Hippocampal formation (tissue), 2 donors: ENCODE results near the gene CYBA.

Experiments
- DNase-seq, 2 donors: peaks; one replicate each; lab custom pipeline; 2025; lab: John Stamatoyannopoulos, UW

Gene CYBA

GRCh38 chr16:88662843-88663606, 12.2 kb upstream of the CYBA start, which contains the start of gene MVD:
TSS of gene MVD (minus strand) at chr16:88663091. CDS start at chr16:88663080, 11 bp downstream.
- peak; percentile 94 to 98 for DNase-seq

GRCh38 chr16:88662222-88662842, 11.5 kb upstream of the CYBA start:
- DNase-seq: no peak

GRCh38 chr16:88661468-88661867, 10.6 kb upstream of the CYBA start:
- DNase-seq: no peak

DNA sequence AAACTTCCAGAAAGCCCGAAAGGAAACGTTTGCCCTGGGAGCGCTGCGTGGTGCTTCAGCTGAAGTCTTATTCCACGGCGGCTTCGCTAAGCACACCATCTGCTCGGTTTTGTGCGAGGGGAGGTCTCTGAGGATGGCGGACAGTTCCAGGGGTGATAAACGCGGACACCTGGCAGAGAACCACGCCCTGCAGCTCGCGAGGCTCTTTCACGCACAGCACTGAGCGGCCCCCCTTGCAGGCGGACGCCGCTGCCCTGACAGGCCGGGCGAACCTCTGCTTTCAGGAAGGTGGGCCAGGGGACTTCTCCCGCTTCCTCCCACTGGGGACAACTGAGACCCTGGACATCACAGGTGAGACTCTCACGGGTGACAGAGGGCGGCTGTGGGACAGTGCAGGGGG, 8.3 kb upstream of the CYBA start:
- no peak for DNase-seq

- no peak for DNase-seq
Measured at GRCh38 chr16:88658714-88659113, 7.9 kb upstream of the CYBA start.

GRCh38 chr16:88657371-88657770, 6.5 kb upstream of the CYBA start:
- DNase-seq: no peak

DNA sequence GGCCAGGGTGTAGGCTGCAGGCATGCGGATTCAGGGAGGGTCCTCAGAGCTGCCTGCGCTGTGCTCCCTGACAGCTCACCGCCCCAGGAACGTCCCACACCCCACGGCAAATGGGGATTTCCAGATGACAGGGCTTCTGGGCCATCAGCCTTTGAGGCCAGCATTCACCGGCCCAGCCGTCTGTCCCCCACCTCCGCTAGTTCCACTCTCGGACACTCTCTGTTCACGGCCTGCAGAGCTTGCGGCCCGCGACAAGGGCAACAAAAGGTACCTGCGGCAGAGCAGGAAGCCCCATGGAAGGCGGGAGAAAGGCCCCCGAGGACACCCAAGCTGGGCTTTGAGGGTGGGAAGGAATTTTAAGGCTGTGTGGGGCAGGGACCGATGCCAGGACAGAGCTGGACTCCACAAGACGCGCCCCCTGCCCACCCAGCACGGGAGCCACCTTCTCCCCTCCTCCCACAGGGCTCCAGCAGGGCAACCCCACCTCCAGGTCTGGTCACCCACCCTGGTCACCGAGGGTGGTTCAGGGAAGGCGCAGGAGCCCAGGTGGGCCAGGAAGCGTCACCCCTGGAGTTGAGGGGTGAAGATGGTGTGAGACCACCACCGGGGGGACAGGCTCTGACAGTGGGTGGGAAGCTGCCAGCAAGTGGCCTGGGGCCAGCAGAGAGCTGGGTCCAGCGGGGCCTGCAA, 5.6 kb upstream of the CYBA start:
- no peak for DNase-seq

DNA sequence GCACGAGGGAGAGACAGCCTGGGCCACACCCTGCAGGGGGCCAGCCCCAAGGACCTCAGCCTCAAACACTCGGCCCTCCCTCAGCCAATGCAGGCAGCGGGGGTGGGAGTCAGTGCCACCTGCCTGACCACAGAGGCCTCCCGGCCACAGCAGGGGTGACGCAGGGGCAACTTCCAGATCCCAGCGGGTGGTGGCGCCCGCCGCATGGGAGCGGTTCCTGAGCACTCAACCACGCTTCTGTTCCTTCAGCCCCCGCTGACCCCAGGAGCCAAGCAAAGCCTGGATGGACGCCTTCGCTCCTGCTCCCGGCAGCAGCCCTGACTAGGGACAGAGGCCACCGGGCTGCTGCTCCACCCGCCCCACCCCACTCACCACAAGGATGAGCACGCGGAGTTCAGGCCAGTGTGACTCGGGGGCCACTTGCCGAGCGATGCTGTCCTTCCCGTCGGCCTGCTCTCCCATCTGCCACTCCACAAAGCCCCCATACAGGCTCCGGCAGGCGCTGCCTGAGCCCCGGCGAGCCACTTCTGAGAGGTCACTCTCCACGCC, 5.0 kb upstream of the CYBA start:
- no peak for DNase-seq

DNA sequence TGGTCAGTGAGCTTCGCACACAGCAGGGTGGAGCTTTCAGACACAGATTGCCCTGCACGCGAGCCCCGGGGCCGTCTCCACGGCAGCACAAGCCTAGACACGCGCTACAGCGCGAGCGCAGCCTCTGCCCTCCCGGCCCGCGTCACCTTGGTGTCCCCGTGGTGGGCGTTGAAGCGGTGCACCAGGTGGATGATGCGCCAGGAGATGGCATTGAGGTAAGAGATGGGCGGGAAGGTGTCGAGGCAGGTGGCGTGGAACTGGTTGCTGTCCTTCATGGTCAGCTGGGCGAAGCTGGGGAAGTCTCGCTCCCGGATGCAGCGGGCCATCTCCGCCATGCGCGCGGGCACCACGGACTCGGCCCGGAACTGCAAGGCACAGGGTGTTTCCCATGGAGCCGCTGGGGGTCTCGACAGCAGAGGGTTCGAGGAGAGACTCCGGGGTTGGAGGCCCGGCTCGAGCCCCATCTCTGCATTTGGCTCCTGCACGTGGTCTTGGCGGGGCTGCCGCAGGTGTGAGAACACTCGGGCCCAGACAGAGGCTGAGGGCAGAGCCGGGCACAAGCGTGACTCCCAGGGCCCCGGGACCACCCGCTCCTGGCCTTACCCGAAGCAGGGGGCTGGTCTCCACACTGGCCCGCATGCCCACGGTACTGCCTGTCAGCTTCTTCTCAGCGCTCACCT, 4.3 kb upstream of the CYBA start:
- DNase-seq: no peak

DNA sequence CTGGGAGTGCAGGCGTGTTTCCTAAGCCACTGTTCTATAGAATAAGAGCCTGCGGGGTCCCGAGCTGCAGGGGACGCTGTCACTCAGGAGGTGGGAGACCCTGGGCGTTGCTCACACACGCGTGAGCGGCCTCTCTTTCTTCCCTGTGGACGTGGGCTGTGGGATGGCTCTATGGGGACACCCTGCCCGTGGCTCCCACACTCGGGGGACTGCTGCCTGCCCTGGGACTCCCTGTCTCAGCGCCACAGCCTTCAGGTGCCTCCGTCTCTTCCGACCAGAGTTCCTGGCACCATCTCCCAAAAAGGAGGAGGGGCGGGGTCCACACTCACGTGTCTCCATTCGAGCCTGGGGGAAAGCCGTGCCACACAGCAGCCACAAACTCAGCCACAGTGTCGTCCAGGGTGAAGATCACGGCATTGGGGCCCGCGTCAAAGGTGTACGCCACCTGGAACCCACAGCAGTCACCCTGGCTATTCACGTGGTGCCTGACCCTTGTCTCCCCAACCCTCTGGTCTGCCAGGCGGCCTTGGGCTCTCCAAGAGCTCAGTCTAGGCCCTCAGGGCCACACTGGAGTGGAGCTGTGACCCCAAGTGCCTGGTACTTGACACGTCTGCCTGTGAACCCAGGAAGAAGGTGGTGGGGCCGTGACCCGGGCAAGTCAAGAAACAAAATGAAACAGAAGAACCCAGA, 3.7 kb upstream of the CYBA start:
- DNase-seq: no peak

DNA sequence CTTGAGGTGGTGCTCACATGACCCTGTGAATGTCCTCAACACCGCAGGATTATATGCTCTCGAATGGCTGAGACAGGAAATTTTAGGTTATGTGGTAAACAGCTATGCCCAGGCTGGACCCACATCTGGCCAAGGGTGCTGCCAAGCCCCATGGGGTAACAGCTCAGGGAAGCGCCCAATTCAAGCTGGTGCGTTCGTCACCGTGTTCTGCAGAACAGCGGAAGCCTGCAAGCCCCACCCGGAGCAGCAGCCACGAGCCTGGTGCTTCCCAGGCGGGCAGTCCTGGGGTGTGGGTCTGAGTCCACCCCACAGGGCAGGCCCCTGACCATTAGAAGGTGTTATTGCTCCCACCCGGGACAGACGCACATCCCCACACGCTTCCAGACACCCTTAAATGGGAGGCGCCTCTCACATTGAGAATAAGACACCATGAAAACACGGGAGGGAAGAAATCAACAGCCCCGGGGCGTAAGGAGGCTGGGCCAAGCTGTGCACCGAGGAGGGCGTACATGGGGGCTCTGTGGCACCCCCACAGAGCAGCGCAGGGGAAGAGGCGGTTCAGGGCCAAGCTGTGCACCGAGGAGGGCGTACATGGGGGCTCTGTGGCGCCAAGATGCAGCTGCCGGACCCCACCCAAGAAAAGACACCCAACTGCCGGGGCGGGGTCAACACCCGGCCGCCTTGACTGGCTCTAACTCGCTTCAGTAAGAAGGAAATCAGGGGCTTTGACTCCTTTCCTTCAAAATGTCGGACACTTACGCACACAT, 2.9 kb upstream of the CYBA start:
- no peak for DNase-seq

DNA sequence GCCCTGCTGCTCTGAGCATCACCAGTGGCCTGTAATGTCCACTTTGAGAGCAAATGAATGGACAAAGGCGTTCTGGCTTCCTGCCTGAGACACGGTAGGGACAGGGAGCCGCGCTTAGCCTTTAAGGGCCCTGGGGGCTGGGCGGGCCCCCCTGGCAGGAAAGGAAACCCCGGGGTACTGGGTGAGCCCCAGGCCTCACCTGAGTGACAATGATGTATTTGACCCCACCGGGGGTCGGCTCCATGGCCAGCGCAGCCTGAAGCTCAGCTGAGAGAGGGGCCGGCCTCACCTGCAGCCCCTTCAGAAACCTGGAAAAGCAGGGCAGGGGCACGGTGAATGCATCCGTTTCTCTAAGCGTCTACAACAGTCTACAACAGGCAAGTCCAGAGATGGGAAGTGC, 2.2 kb upstream of the CYBA start:
- no peak for DNase-seq

DNA sequence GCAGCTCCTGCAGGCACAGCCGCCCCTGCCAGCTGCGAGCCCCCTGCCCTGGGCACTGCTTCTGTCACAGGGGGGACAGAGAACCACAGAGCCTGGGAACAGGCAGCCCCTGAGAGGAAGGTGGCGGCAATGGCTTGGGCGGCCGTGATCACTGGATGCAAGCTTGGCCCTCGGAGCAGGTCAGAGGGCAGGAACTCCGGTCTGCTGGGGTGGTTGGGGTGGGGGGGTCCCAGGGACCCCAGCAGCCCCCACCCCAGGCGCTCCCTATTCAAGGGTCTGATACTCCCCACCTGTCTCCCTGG, 1.9 kb upstream of the CYBA start:
- no peak for DNase-seq

DNA sequence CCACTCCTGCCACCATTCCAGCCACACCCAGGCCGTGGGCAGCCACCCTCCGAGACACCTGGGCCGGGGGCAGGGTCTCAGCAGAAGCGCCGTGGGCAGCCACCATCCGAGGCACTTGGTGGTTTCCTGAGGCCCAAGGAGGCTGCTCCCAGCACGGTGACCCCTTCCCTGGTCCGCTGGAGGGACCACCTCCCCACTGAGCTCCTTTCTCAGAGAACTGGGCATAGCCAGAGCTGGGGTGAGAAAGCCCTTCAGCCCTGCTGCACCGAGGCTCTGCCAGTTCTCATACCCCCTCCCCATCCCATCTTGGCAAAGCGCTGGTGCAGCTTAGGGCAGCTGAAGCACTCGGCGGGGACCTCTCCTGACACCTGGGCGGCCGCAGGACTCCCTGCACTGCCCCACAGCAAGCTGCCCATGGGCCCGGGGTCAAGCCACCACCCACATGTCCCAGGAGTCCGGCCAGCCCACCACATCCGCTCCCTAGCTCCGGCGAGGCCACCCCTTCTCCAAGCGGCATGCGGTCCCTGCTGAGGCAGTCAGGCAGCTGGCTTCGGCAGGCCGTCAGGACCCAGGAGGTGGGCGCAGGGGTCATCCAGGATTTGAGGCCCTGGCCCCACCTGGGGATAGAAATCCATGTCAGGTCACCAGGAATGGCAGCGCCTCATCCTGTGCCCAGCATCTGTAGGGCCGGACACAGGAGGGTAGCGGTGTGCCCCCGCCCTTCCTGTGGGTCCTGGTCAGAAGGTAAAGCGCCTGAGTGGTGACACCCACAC, 1.3 kb upstream of the CYBA start:
- no peak for DNase-seq

- DNase-seq: no peak
Measured at GRCh38 chr16:88651276-88651988, 579 bp upstream of the CYBA start.

DNA sequence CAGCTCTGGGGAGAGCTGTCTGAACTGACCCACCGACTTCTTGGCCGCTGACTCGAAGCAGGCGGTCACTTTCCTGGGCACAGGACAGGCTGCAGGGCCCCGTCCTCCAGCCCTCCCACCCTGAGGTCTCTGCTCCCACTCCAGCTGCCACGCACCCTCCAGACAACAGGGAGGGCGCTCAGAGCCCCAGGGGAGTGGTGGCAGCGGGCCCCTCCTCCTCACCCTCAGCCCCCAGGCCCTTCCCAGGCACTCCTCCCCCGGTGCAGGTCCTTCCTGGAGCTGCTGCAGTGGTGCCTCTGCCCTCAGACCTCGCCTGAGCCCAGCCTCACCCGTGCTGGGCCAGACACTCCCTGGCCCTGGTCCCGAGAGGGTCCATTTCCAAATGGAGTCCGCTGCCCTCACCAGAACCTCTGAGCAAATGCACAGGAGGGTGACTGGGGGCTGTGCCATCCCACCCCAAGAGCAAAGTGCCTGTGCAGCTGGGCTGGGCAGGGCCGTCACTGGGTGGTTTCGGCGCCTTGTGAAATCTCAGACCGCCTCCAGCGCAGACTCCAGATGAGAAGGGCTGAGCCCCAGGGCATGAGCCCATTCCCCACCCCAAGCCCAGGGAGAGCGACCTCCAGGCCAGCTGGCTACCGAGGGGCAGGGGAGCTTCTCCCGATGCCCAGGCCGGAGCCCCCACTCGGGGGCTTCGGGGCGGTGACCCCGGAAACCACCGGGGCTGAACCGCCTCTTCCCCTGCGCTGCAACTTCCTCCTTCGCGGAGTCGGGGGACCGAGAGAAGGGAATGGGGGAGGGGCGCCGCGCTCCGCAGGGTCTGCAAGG, 717 bp downstream of the CYBA start:
- no peak for DNase-seq

- no peak for DNase-seq
Measured at GRCh38 chr16:88649195-88649923, 1.5 kb downstream of the CYBA start.
